Stomach (tissue), 9 donors: ENCODE measurements around the gene DNER. TPM values are rescaled to one million over a fixed set of nuclear protein-coding genes. Genes with fewer than 3 reads are reported as not detected.
A peak's percentile ranks its signal among the peaks of the same experiment; 100 is the strongest.

ENCODE experiments used
- DNase-seq, 2 donors: peaks; one replicate each; pipeline versions ENCODE4 v3.0.0 to v3.0.0-alpha.2; 2013 to 2019
- H3K27ac ChIP-seq, 5 donors: fragments of 200-600 bp in 4 of 5; sonication (generic) in 4 of 5; one replicate each; pipeline ENCODE4 v1.5.1; 2013 to 2019; ENCODE audit warnings: mild to moderate bottlenecking in 1 of 5, moderate library complexity in 1 of 5
- H3K27me3 ChIP-seq, 3 donors: fragments of 200-600 bp; sonication (generic); one replicate each; pipeline ENCODE4 v1.5.1; 2017 to 2019; ENCODE audit warnings: mixed run types in 1 of 3
- H3K36me3 ChIP-seq, 4 donors: fragments of 200-600 bp; sonication (generic); 1 replicate in 3 of 4; 2 replicates in 1 of 4; pipeline ENCODE4 v1.5.1; 2016 to 2019
- H3K4me1 ChIP-seq, 4 donors: fragments of 200-600 bp; sonication (generic); one replicate each; pipeline ENCODE4 v1.5.1; 2016 to 2019
- H3K4me3 ChIP-seq, 4 donors: fragments of 200-600 bp; sonication (generic) in 3 of 4; one replicate each; pipeline ENCODE4 v1.5.1; 2016 to 2019; ENCODE audit warnings: mild to moderate bottlenecking in 1 of 4
- H3K9me3 ChIP-seq, 4 donors: fragments of 200-600 bp; sonication (generic); one replicate each; pipeline ENCODE4 v1.5.1; 2016 to 2019
- CTCF ChIP-seq, 7 experiments: fragments of 450-650 bp in 4 of 7; fragments of 200-600 bp in 3 of 7; sonication (generic) in 3 of 7; IDR thresholded peaks; one replicate each; pipeline ENCODE4 v1.5.1; 2016 to 2019; ENCODE audit warnings: antibody characterized with exemption in 7 of 7, control low read depth in 2 of 7, mild to moderate bottlenecking in 1 of 7
- EP300 ChIP-seq: sonication (generic); formaldehyde crosslinking; IDR thresholded peaks from one replicate; pipeline ENCODE4 v1.6.1; 2017; ENCODE audit warnings: antibody characterized with exemption
- POLR2A ChIP-seq, 4 donors: fragments of 450-650 bp; IDR thresholded peaks; one replicate each; pipeline ENCODE4 v1.6.1; 2016; ENCODE audit warnings: antibody characterized with exemption in 4 of 4, control low read depth in 2 of 4, mild to moderate bottlenecking in 1 of 4, moderate library complexity in 1 of 4
- POLR2AphosphoS5 ChIP-seq, 3 donors: sonication (generic); formaldehyde crosslinking; IDR thresholded peaks; one replicate each; pipeline ENCODE4 v1.6.1; 2016; ENCODE audit warnings: antibody characterized with exemption in 3 of 3
- WGBS, 5 donors: extraction: QIAGEN DNeasy Blood & Tissue Kit in 3 of 5; methylation state at CpG; one replicate each; pipeline versions ENCODE4 v1.1.5 to v1.1.7; 2013 to 2018; 5-methylcytosine and 5-hydroxymethylcytosine counted together
- intact Hi-C: fragments of 100-400 bp; cut with DNase I; formaldehyde crosslinking; loops from one replicate; pipeline ENCODE4 v1.15.1; 2023; ENCODE audit warnings: low total_unique reads
- polyA plus RNA-seq, 3 donors: library from polyadenylated mRNA; stranded (reverse); fragments of 200-250 nt; gene quantifications; one replicate each; pipeline ENCODE4 v1.2.3, GENCODE V29; 2013
- total RNA-seq, 5 donors: library from RNA; depleted of rRNA; stranded (reverse); fragments of >200 nt; gene quantifications; one replicate each; pipeline versions ENCODE4 v1.1.0 to v1.2.3, GENCODE V29; 2014 to 2016
- donor health status: healthy with polysubstance abuse.
- donor health status: Bipolar disorder and iron deficiency.
- donor health status: healthy.

DNER gene
- total and polyA plus RNA-seq, 8 donors: 1.6 to 10.6 (median 4.9) TPM

DNA sequence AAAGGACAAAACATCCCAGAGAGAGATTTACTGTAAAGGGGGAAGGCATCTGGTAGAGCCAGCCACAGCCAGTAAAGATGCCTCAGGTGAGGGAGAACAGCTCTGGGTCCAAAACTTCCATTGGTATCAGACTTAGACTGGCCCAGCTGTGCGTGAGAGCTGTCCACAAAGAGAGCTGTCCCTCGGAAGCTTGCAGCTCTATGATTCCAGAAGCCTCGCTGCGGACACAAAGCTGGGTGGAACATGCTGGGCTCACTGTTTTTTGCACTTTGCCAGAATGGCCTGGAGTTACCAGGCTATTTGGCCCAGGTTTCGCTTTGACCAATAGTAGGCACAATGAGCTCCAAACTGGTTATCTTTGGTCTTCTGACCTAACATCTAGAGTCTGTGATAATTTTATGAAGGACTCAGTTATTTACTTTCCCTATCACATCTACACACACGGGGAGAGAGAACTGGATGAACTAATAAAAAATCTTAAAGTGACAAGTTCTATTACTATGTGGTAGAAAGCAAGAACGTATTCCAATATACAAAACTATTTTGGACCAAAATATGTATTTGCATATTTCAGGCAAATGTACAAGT is 101.9 kb downstream of the DNER start:
- Histone ChIP-seq H3K27ac (no peak overlapping the region), H3K36me3 (no peaks in the 10 kb centered on the region), H3K4me1 (peaks cover 8 to 26% (median 18%) of the 10 kb centered on the region in 4 donors), H3K27me3 (no peaks in the 10 kb centered on the region), H3K9me3 (no peaks in the 10 kb centered on the region), H3K4me3 (no peak overlapping the region)
- TF ChIP-seq EP300 (no peak), POLR2AphosphoS5 (IDR thresholded peaks at IDR 0.05) (peak in 1 of 3 donors; percentile 28), CTCF (IDR thresholded peaks at IDR 0.05) (no peak)
- WGBS, 5 donors: 31 to 51% (median 44%) methylated on average over 7 of the region's 7 CpGs
- intact Hi-C loops: no loop called here
- DNase-seq: peak; percentile 11 to 45

- no peaks in the 10 kb centered on the region for H3K9me3 ChIP-seq
- intact Hi-C loops: no loop called here
- no peak overlapping the region for H3K4me3 ChIP-seq
- DNase-seq: no peak
- WGBS, 5 donors: 63 to 90% (median 76%) methylated on average over 2 of the region's 2 CpGs
- no peak overlapping the region for H3K27ac ChIP-seq
- peaks cover 8 to 26% (median 18%) of the 10 kb centered on the region in 4 donors for H3K4me1 ChIP-seq
- no peaks in the 10 kb centered on the region for H3K36me3 ChIP-seq
- no peaks in the 10 kb centered on the region for H3K27me3 ChIP-seq
- TF ChIP-seq CTCF (IDR thresholded peaks at IDR 0.05) (no peak), POLR2AphosphoS5 (IDR thresholded peaks at IDR 0.05) (no peak), EP300 (no peak), POLR2A (IDR thresholded peaks at IDR 0.05) (no peak)
These were observed 103.0 kb downstream of the DNER start for GRCh38 chr2:229611360-229611759.

GRCh38 chr2:229610872-229611271 is 103.5 kb downstream of the DNER start:
- TF ChIP-seq POLR2A (IDR thresholded peaks at IDR 0.05): no peak
- no peak for TF ChIP-seq POLR2AphosphoS5 (IDR thresholded peaks at IDR 0.05)
- TF ChIP-seq EP300: no peak
- TF ChIP-seq CTCF (IDR thresholded peaks at IDR 0.05): no peak
- peak in 1 of 2 donors; percentile 53 for DNase-seq
- H3K4me1 ChIP-seq: peaks cover 8 to 26% (median 18%) of the 10 kb centered on the region in 4 donors
- H3K4me3 ChIP-seq: no peak overlapping the region
- H3K27ac ChIP-seq: no peak overlapping the region
- WGBS, 5 donors: 14 to 37% (median 28%) methylated on average over 2 of the region's 2 CpGs
- no peaks in the 10 kb centered on the region for H3K27me3 ChIP-seq
- intact Hi-C loops: no loop called here
- no peaks in the 10 kb centered on the region for H3K36me3 ChIP-seq
- H3K9me3 ChIP-seq: no peaks in the 10 kb centered on the region

GRCh38 chr2:229610333-229610732 is 104.0 kb downstream of the DNER start:
- DNase-seq: no peak
- H3K36me3 ChIP-seq: no peaks in the 10 kb centered on the region
- TF ChIP-seq CTCF (IDR thresholded peaks at IDR 0.05) (no peak), EP300 (no peak), POLR2A (IDR thresholded peaks at IDR 0.05) (no peak), POLR2AphosphoS5 (IDR thresholded peaks at IDR 0.05) (no peak)
- H3K27ac ChIP-seq: no peak overlapping the region
- intact Hi-C loops: no loop called here
- no peaks in the 10 kb centered on the region for H3K9me3 ChIP-seq
- no peaks in the 10 kb centered on the region for H3K27me3 ChIP-seq
- 84 to 93% (median 92%) methylated on average over 12 of the region's 12 CpGs for WGBS, 5 donors
- peaks cover 8 to 26% (median 18%) of the 10 kb centered on the region in 4 donors for H3K4me1 ChIP-seq
- H3K4me3 ChIP-seq: no peak overlapping the region
